Gastrocnemius medialis (tissue), 4 donors: ENCODE measurements around the gene PNMA8C. TPM values are rescaled to one million over a fixed set of nuclear protein-coding genes. Genes with fewer than 3 reads are reported as not detected.
A peak's percentile ranks its signal among the peaks of the same experiment; 100 is the strongest.

Source experiments
- ATAC-seq, 2 donors: fragments of 150-250 bp; one replicate each; pipeline ENCODE4 v1.9.1; 2016
- DNase-seq, 2 donors: peaks; one replicate each; pipeline ENCODE4 v3.0.0-alpha.2; 2019
- H3K27ac ChIP-seq, 4 donors: fragments of 200-600 bp; sonication (generic); 1 replicate in 1 of 4; 2 replicates in 3 of 4; pipeline ENCODE4 v1.5.1; 2016 to 2018; ENCODE audit warnings: mild to moderate bottlenecking in 2 of 4, moderate library complexity in 1 of 4
- H3K27me3 ChIP-seq, 3 donors: fragments of 200-600 bp; sonication (generic) in 2 of 3; 1 replicate in 1 of 3; 2 replicates in 2 of 3; pipeline versions ENCODE4 v1.5.1 to v1.6.0; 2016 to 2019; ENCODE audit warnings: mild to moderate bottlenecking in 1 of 3, moderate library complexity in 1 of 3
- H3K36me3 ChIP-seq, 2 donors: fragments of 200-600 bp; sonication (generic) in 1 of 2; one replicate each; pipeline ENCODE4 v1.5.1; 2017 to 2018
- H3K4me1 ChIP-seq, 2 donors: fragments of 200-600 bp; sonication (generic) in 1 of 2; one replicate each; pipeline ENCODE4 v1.5.1; 2016 to 2017; ENCODE audit warnings: mild to moderate bottlenecking in 2 of 2
- H3K4me3 ChIP-seq, 4 donors: fragments of 200-600 bp; sonication (generic) in 3 of 4; 1 replicate in 1 of 4; 2 replicates in 3 of 4; pipeline ENCODE4 v1.5.1; 2016 to 2019; ENCODE audit warnings: mild to moderate bottlenecking in 2 of 4
- H3K9me3 ChIP-seq, 3 donors: fragments of 200-600 bp; sonication (generic) in 2 of 3; 1 replicate in 1 of 3; 2 replicates in 2 of 3; pipeline ENCODE4 v1.5.1; 2016 to 2019
- CTCF ChIP-seq, 5 experiments: fragments of 450-650 bp in 3 of 5; fragments of 200-600 bp in 2 of 5; sonication (generic) in 2 of 5; IDR thresholded peaks in 4 of 5; conservative IDR thresholded peaks in 1 of 5; 1 replicate in 4 of 5; 2 replicates in 1 of 5; pipeline ENCODE4 v1.5.1; 2016 to 2019; ENCODE audit warnings: antibody characterized with exemption in 5 of 5, mild to moderate bottlenecking in 3 of 5, moderate library complexity in 3 of 5
- POLR2A ChIP-seq, 2 donors: fragments of 450-650 bp; IDR thresholded peaks; one replicate each; pipeline ENCODE4 v1.6.1; 2017; ENCODE audit warnings: antibody characterized with exemption in 2 of 2, mild to moderate bottlenecking in 2 of 2, moderate library complexity in 2 of 2
- in situ Hi-C, 4 donors: fragments of 200-750 bp; cut with MboI; loops; one replicate each; pipeline versions ENCODE4 v1.15.0 to v1.8.0; 2017; ENCODE audit warnings: low sequenced_read_pairs in 4 of 4
- intact Hi-C: fragments of 100-400 bp; cut with DNase I; formaldehyde crosslinking; loops from one replicate; pipeline ENCODE4 v1.15.1; 2023; ENCODE audit warnings: low total_unique reads
- total RNA-seq, 4 donors: library from RNA; depleted of rRNA; stranded (reverse); fragments of >200 nt; gene quantifications; one replicate each; pipeline versions ENCODE4 v1.1.0 to v1.2.3, GENCODE V29; 2016

The PNMA8C gene
- total RNA-seq, result not detected

- Histone ChIP-seq H3K27ac (no peak within 1 kb of the TSS), H3K27me3 (peaks cover 8 to 26% (median 20%) of the 10 kb centered on the region in 3 donors), H3K4me1 (no peaks in the 10 kb centered on the region), H3K36me3 (no peaks in the 10 kb centered on the region), H3K9me3 (no peaks in the 10 kb centered on the region), H3K4me3 (peak within 1 kb of the TSS in 1 of 4 donors; percentile 13)
- in situ Hi-C loops (no loop called here), intact Hi-C loops (no loop called here)
- ATAC-seq (no peak), DNase-seq (peak in 1 of 2 donors; percentile 27)
- TF ChIP-seq POLR2A (IDR thresholded peaks at IDR 0.05) (no peak), CTCF (IDR thresholded peaks at IDR 0.05 in 4 of 5, conservative IDR thresholded peaks at IDR 0.05 in 1 of 5) (no peak)
Measured at GRCh38 chr19:46428239-46429135, at the start of gene PNMA8C. TSS of gene PNMA8C (minus strand) at chr19:46428936. CDS start at chr19:46428359, 577 bp downstream.

GRCh38 chr19:46475986-46476385, 47.2 kb upstream of the PNMA8C start:
- intact Hi-C loops (no loop called here), in situ Hi-C loops (loop anchor here in 1 of 4 donors (25.0 kb wide), 1 partner anchor 189 kb away; the partner anchor contains the start of gene HIF3A)
- no peak for TF ChIP-seq POLR2A (IDR thresholded peaks at IDR 0.05)
- TF ChIP-seq CTCF (IDR thresholded peaks at IDR 0.05 in 4 of 5, conservative IDR thresholded peaks at IDR 0.05 in 1 of 5), result no peak
- Histone ChIP-seq H3K27me3 (peaks cover 1 to 22% (median 7%) of the 10 kb centered on the region in 3 donors), H3K27ac (no peak overlapping the region), H3K9me3 (no peaks in the 10 kb centered on the region), H3K4me1 (peaks cover 0 to 3% of the 10 kb centered on the region in 2 donors), H3K4me3 (no peak overlapping the region), H3K36me3 (no peaks in the 10 kb centered on the region)
- ATAC-seq, result no peak
- no peak for DNase-seq

- TF ChIP-seq POLR2A (IDR thresholded peaks at IDR 0.05), result no peak
- no peak for TF ChIP-seq CTCF (IDR thresholded peaks at IDR 0.05 in 4 of 5, conservative IDR thresholded peaks at IDR 0.05 in 1 of 5)
- H3K36me3 ChIP-seq, result no peaks in the 10 kb centered on the region
- no peaks in the 10 kb centered on the region for H3K9me3 ChIP-seq
- no peak overlapping the region for H3K4me3 ChIP-seq
- no peak for ATAC-seq
- H3K4me1 ChIP-seq, result peaks cover 0 to 3% of the 10 kb centered on the region in 2 donors
- intact Hi-C loops (no loop called here), in situ Hi-C loops (no loop called here)
- no peak for DNase-seq
- peaks cover 0 to 20% (median 7%) of the 10 kb centered on the region in 3 donors for H3K27me3 ChIP-seq
- no peak overlapping the region for H3K27ac ChIP-seq
Measured at GRCh38 chr19:46474211-46474610, 45.5 kb upstream of the PNMA8C start.

GRCh38 chr19:46472592-46472991, 43.9 kb upstream of the PNMA8C start:
- ATAC-seq, result no peak
- no peak for DNase-seq
- intact Hi-C loops, result no loop called here

More at GRCh38 chr19:46472592-46472991, 43.9 kb upstream of the PNMA8C start:
- TF ChIP-seq POLR2A (IDR thresholded peaks at IDR 0.05) (no peak), CTCF (IDR thresholded peaks at IDR 0.05 in 4 of 5, conservative IDR thresholded peaks at IDR 0.05 in 1 of 5) (no peak)
- H3K27me3 ChIP-seq, result peaks cover 0 to 15% (median 3%) of the 10 kb centered on the region in 3 donors
- H3K9me3 ChIP-seq, result no peaks in the 10 kb centered on the region
- in situ Hi-C loops, result no loop called here
- H3K27ac ChIP-seq, result no peak overlapping the region
- peaks cover 0 to 3% of the 10 kb centered on the region in 2 donors for H3K4me1 ChIP-seq
- H3K36me3 ChIP-seq, result no peaks in the 10 kb centered on the region
- H3K4me3 ChIP-seq, result no peak overlapping the region
